Endometrial microvascular endothelial cells (primary cell): Measurements from ENCODE around the gene PIM1. TPM values are rescaled to one million over a fixed set of nuclear protein-coding genes. Genes with fewer than 3 reads are reported as not detected.

Experiments used
- in situ Hi-C: cut with HindIII; loops from 2 replicates; pipeline ENCODE4 v1.10.0; 2017; ENCODE audit warnings: low sequenced_read_pairs, low pct_unique_long_range_greater_than_20kb; ENCODE audit errors: inconsistent ontology term
- total RNA-seq: library from RNA; depleted of rRNA; stranded (reverse); fragments of >200 nt; gene quantifications from one replicate; pipeline ENCODE4 v1.2.3, GENCODE V29; 2015; ENCODE audit errors: inconsistent ontology term

PIM1 gene
- total RNA-seq, 1 donor from 2014 or later, result 3.3 TPM

GRCh38 chr6:37136821-37137200, 33.1 kb upstream of the PIM1 start:
- in situ Hi-C loops, result no loop called here

GRCh38 chr6:37137201-37138090, 32.5 kb upstream of the PIM1 start:
- in situ Hi-C loops, result no loop called here

- in situ Hi-C loops, result no loop called here
Measured at GRCh38 chr6:37138856-37139229, 31.1 kb upstream of the PIM1 start.

- in situ Hi-C loops, result no loop called here
Measured at GRCh38 chr6:37139230-37139962, 30.6 kb upstream of the PIM1 start.

- in situ Hi-C loops, result no loop called here
Measured at GRCh38 chr6:37140145-37140544, 29.8 kb upstream of the PIM1 start.

- in situ Hi-C loops, result no loop called here
Measured at GRCh38 chr6:37141281-37142049, 28.5 kb upstream of the PIM1 start.

GRCh38 chr6:37142050-37142614, 27.8 kb upstream of the PIM1 start:
- in situ Hi-C loops, result no loop called here

- in situ Hi-C loops, result no loop called here
Measured at GRCh38 chr6:37143585-37143984, 26.4 kb upstream of the PIM1 start.

GRCh38 chr6:37145443-37145842, 24.5 kb upstream of the PIM1 start:
- in situ Hi-C loops, result no loop called here

GRCh38 chr6:37146735-37147157, 23.2 kb upstream of the PIM1 start:
- in situ Hi-C loops, result no loop called here

GRCh38 chr6:37149745-37150144, 20.2 kb upstream of the PIM1 start:
- in situ Hi-C loops, result no loop called here

GRCh38 chr6:37150314-37150713, 19.6 kb upstream of the PIM1 start:
- in situ Hi-C loops, result no loop called here

GRCh38 chr6:37155394-37156312, 14.3 kb upstream of the PIM1 start:
- in situ Hi-C loops, result no loop called here

- in situ Hi-C loops, result no loop called here
Measured at GRCh38 chr6:37158508-37158907, 11.4 kb upstream of the PIM1 start.

GRCh38 chr6:37160922-37161778, 8.8 kb upstream of the PIM1 start:
- in situ Hi-C loops, result no loop called here

GRCh38 chr6:37162740-37163139, 7.2 kb upstream of the PIM1 start:
- in situ Hi-C loops, result no loop called here

- in situ Hi-C loops, result no loop called here
Measured at GRCh38 chr6:37168163-37168758, 1.7 kb upstream of the PIM1 start.
